Measurements from ENCODE around the gene DNAH10. TPM values are rescaled to one million over a fixed set of nuclear protein-coding genes. Genes with fewer than 3 reads are reported as not detected.
"Not testable (repeated sequence)": the region's sequence is repeated elsewhere in the genome, so short reads cannot be mapped to it uniquely, and the experiment has no call there.

The DNAH10 gene
- total RNA-seq, 1 experiment from 2014 or later, result 0.30 TPM

DNA sequence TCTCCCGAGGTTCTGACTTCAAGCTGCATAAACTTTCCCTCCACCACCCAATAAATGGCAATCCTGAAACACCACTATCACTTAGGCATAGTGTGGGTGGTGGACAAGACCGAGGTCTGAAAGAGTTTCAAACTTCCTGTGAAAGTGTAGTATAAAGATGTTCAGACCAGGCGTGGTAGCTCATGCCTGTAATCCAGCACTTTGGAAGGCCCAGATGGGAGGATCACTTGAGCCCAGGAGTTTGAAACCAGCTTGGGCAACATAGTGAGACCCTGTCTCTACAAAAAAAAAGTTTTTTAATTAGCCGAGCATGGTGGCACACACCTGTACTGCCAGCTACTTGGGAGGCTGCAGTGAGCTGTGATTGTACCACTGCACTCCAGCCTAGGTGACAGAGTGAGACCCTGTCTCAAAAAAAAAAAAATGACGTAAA, 148.7 kb downstream of the DNAH10 start:
- no peak overlapping the region for H3K27ac ChIP-seq (ENCODE audit: low read length)
- peaks cover 7% of the 10 kb centered on the region; the same call in 1 of the 2 replicates for H4K20me1 ChIP-seq (ENCODE audit: insufficient read depth, low read depth, low read length)
- H3K9me3 ChIP-seq (ENCODE audit: low read length), result no peaks in the 10 kb centered on the region
- H3K4me1 ChIP-seq (ENCODE audit: low read length), result no peaks in the 10 kb centered on the region
- H3K4me2 ChIP-seq (ENCODE audit: low read depth, low read length, poor library complexity, severe bottlenecking), result no peak overlapping the region
- H2AFZ ChIP-seq (ENCODE audit: low read length), result no peak overlapping the region
- no peaks in the 10 kb centered on the region for H3K9me2 ChIP-seq (replicated peaks; ENCODE audit: insufficient read depth, low read length)
- H3K9ac ChIP-seq (ENCODE audit: low read length), result no peak overlapping the region
- no peaks in the 10 kb centered on the region for H3K79me2 ChIP-seq (ENCODE audit: low read length)
- DNase-seq, result no peak
- no peak overlapping the region for H3K4me3 ChIP-seq (ENCODE audit: low read length)
- no peaks in the 10 kb centered on the region for H3K27me3 ChIP-seq (ENCODE audit: low read length)
- no peaks in the 10 kb centered on the region for H3K36me3 ChIP-seq (ENCODE audit: insufficient read depth, low read length)

DNA sequence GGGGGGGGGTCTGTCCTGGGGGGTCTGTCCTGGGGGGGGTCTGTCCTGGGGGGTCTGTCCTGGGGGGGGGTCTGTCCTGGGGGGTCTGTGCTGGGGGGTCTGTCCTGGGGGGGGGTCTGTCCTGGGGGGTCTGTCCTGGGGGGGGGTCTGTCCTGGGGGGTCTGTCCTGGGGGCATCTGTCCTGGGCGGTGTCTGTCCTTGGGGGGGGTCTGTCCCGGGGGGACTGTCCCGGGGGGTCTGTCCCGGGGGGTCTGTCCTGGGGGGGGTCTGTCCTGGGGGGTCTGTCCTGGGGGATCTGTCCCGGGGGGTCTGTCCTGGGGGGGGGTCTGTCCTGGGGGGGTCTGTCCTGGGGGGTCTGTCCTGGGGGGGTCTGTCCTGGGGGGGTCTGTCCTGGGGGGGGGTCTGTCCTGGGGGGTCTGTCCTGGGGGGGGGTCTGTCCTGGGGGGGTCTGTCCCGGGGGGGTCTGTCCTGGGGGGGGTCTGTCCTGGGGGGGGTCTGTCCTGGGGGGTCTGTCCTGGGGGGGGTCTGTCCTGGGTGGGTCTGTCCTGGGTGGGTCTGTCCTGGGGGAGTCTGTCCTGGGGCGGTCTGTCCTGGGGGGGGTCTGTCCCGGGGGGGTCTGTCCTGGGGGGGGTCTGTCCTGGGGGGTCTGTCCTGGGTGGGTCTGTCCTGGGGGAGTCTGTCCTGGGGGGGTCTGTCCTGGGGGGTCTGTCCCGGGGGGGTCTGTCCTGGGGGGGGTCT, 149.7 kb downstream of the DNAH10 start:
- H3K9ac ChIP-seq (ENCODE audit: low read length); H3K27me3 ChIP-seq (ENCODE audit: low read length); H3K9me3 ChIP-seq (ENCODE audit: low read length); H3K27ac ChIP-seq (ENCODE audit: low read length); H3K4me2 ChIP-seq (ENCODE audit: low read depth, low read length, poor library complexity, severe bottlenecking); H3K9me2 ChIP-seq (replicated peaks; ENCODE audit: insufficient read depth, low read length); H3K4me3 ChIP-seq (ENCODE audit: low read length); H3K36me3 ChIP-seq (ENCODE audit: insufficient read depth, low read length); H2AFZ ChIP-seq (ENCODE audit: low read length); H3K79me2 ChIP-seq (ENCODE audit: low read length); H3K4me1 ChIP-seq (ENCODE audit: low read length); H4K20me1 ChIP-seq (ENCODE audit: insufficient read depth, low read depth, low read length); DNase-seq: not testable (repeated sequence)

- no peaks in the 10 kb centered on the region for H3K9me3 ChIP-seq (ENCODE audit: low read length)
- H3K27me3 ChIP-seq (ENCODE audit: low read length), result no peaks in the 10 kb centered on the region
- H3K36me3 ChIP-seq (ENCODE audit: insufficient read depth, low read length), result no peaks in the 10 kb centered on the region
- no peak overlapping the region for H3K4me3 ChIP-seq (ENCODE audit: low read length)
- H4K20me1 ChIP-seq (ENCODE audit: insufficient read depth, low read depth, low read length), result 0 out of 2 replicates have a peak, but pooled peaks cover 3% of the 10 kb centered on the region
- no peaks in the 10 kb centered on the region for H3K79me2 ChIP-seq (ENCODE audit: low read length)
- no peak overlapping the region for H2AFZ ChIP-seq (ENCODE audit: low read length)
- H3K9me2 ChIP-seq (replicated peaks; ENCODE audit: insufficient read depth, low read length), result no peaks in the 10 kb centered on the region
- H3K4me2 ChIP-seq (ENCODE audit: low read depth, low read length, poor library complexity, severe bottlenecking), result no peak overlapping the region
- DNase-seq, result no peak
- no peaks in the 10 kb centered on the region for H3K4me1 ChIP-seq (ENCODE audit: low read length)
- no peak overlapping the region for H3K27ac ChIP-seq (ENCODE audit: low read length)
- no peak overlapping the region for H3K9ac ChIP-seq (ENCODE audit: low read length)
Measured at GRCh38 chr12:123912415-123913380, 150.6 kb downstream of the DNAH10 start.

- Histone ChIP-seq H3K4me2 (ENCODE audit: low read depth, low read length, poor library complexity, severe bottlenecking) (no peak overlapping the region), H2AFZ (ENCODE audit: low read length) (no peak overlapping the region), H3K9me2 (replicated peaks; ENCODE audit: insufficient read depth, low read length) (no peaks in the 10 kb centered on the region), H3K4me3 (ENCODE audit: low read length) (no peak overlapping the region), H3K27ac (ENCODE audit: low read length) (no peak overlapping the region), H3K9me3 (ENCODE audit: low read length) (no peaks in the 10 kb centered on the region), H3K4me1 (ENCODE audit: low read length) (no peaks in the 10 kb centered on the region), H3K27me3 (ENCODE audit: low read length) (no peaks in the 10 kb centered on the region), H3K9ac (ENCODE audit: low read length) (no peak overlapping the region), H3K36me3 (ENCODE audit: insufficient read depth, low read length) (no peaks in the 10 kb centered on the region), H4K20me1 (ENCODE audit: insufficient read depth, low read depth, low read length) (0 out of 2 replicates have a peak, but pooled peaks cover 3% of the 10 kb centered on the region), H3K79me2 (ENCODE audit: low read length) (no peaks in the 10 kb centered on the region)
- no peak for DNase-seq
Measured at GRCh38 chr12:123914726-123915333, 152.7 kb downstream of the DNAH10 start.

DNA sequence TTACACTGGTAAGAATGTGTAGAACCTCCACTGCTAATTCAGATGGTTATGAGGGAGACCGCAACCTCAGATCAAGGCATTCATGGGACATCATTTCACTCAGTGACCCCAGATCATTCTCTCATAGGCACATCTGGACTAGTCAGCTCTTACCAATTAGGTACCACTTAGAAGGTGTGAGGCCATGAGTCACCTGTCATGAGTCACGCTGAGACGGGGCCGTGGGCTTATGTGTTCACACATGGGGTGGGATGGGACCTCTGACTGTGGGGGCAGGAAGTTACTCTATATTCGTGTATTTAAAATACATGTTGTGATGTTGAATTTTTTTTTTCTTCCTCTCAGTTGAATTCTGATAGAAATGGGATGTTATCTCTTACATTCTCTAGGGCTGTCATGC, 154.6 kb downstream of the DNAH10 start:
- Histone ChIP-seq H3K4me2 (ENCODE audit: low read depth, low read length, poor library complexity, severe bottlenecking) (no peak overlapping the region), H3K27ac (ENCODE audit: low read length) (no peak overlapping the region), H4K20me1 (ENCODE audit: insufficient read depth, low read depth, low read length) (no peaks in the 10 kb centered on the region), H3K27me3 (ENCODE audit: low read length) (no peaks in the 10 kb centered on the region), H3K36me3 (ENCODE audit: insufficient read depth, low read length) (no peaks in the 10 kb centered on the region), H3K79me2 (ENCODE audit: low read length) (no peaks in the 10 kb centered on the region), H3K9me3 (ENCODE audit: low read length) (no peaks in the 10 kb centered on the region), H3K4me1 (ENCODE audit: low read length) (no peaks in the 10 kb centered on the region), H3K4me3 (ENCODE audit: low read length) (no peak overlapping the region), H2AFZ (ENCODE audit: low read length) (no peak overlapping the region), H3K9me2 (replicated peaks; ENCODE audit: insufficient read depth, low read length) (no peaks in the 10 kb centered on the region), H3K9ac (ENCODE audit: low read length) (no peak overlapping the region)
- no peak for DNase-seq

DNA sequence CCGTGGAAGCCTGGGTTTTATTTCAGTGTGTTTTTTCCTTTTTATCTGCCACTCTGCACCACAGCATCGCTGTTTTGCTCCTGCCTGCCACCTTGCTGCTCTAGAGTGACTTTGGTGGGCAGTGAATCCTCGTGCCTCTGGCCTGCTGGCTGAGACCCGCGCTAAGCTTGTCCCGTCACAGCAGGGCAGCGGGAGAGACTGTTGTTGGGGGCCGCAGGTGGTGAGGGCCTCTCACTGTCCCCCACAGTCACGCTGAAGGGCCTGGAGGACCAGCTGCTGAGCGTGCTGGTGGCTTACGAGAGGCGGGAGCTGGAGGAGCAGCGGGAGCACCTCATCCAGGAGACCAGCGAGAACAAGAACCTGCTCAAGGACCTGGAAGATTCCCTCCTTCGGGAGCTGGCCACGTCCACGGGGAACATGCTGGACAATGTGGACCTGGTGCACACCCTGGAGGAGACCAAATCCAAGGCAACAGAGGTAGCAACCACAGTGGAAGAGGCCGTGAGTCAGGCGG, 155.3 kb downstream of the DNAH10 start:
- no peak overlapping the region for H3K27ac ChIP-seq (ENCODE audit: low read length)
- H2AFZ ChIP-seq (ENCODE audit: low read length), result no peak overlapping the region
- H3K79me2 ChIP-seq (ENCODE audit: low read length), result no peaks in the 10 kb centered on the region
- no peak overlapping the region for H3K9ac ChIP-seq (ENCODE audit: low read length)
- H3K9me2 ChIP-seq (replicated peaks; ENCODE audit: insufficient read depth, low read length), result no peaks in the 10 kb centered on the region
- no peak overlapping the region for H3K4me3 ChIP-seq (ENCODE audit: low read length)
- no peaks in the 10 kb centered on the region for H3K27me3 ChIP-seq (ENCODE audit: low read length)
- no peaks in the 10 kb centered on the region for H4K20me1 ChIP-seq (ENCODE audit: insufficient read depth, low read depth, low read length)
- no peak overlapping the region for H3K4me2 ChIP-seq (ENCODE audit: low read depth, low read length, poor library complexity, severe bottlenecking)
- DNase-seq, result no peak
- no peaks in the 10 kb centered on the region for H3K4me1 ChIP-seq (ENCODE audit: low read length)
- H3K9me3 ChIP-seq (ENCODE audit: low read length), result no peaks in the 10 kb centered on the region
- H3K36me3 ChIP-seq (ENCODE audit: insufficient read depth, low read length), result no peaks in the 10 kb centered on the region

DNA sequence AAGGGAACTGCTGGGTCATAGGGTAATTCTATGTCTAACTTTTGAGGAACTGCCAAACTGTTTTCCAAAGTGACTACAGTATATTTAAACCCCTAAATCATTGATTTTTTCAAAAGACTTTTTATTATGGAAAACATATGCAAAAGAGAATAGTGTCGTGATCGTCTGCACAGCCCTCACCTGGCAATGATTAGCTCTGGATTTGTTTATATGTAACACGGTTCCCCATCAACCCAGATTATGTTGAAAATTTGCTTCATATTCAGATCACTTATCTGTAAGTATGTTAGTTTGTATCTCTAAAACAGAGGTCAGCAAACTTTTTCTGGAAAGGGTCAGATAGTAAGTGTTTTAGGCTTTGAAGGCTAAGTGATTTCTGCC, 157.9 kb downstream of the DNAH10 start:
- Histone ChIP-seq H3K79me2 (ENCODE audit: low read length) (no peaks in the 10 kb centered on the region), H4K20me1 (ENCODE audit: insufficient read depth, low read depth, low read length) (no peaks in the 10 kb centered on the region), H3K36me3 (ENCODE audit: insufficient read depth, low read length) (no peaks in the 10 kb centered on the region), H3K9me3 (ENCODE audit: low read length) (no peaks in the 10 kb centered on the region), H3K9me2 (replicated peaks; ENCODE audit: insufficient read depth, low read length) (no peaks in the 10 kb centered on the region), H2AFZ (ENCODE audit: low read length) (no peak overlapping the region), H3K27ac (ENCODE audit: low read length) (no peak overlapping the region), H3K4me3 (ENCODE audit: low read length) (no peak overlapping the region), H3K4me2 (ENCODE audit: low read depth, low read length, poor library complexity, severe bottlenecking) (no peak overlapping the region), H3K4me1 (ENCODE audit: low read length) (no peaks in the 10 kb centered on the region), H3K27me3 (ENCODE audit: low read length) (no peaks in the 10 kb centered on the region), H3K9ac (ENCODE audit: low read length) (no peak overlapping the region)
- DNase-seq, result no peak

- no peaks in the 10 kb centered on the region for H3K36me3 ChIP-seq (ENCODE audit: insufficient read depth, low read length)
- no peak overlapping the region for H3K27ac ChIP-seq (ENCODE audit: low read length)
- peaks cover 2% of the 10 kb centered on the region; the same call in 1 of the 2 replicates for H3K4me1 ChIP-seq (ENCODE audit: low read length)
- H3K9me3 ChIP-seq (ENCODE audit: low read length), result no peaks in the 10 kb centered on the region
- no peak for DNase-seq
- no peak overlapping the region for H3K9ac ChIP-seq (ENCODE audit: low read length)
- H3K27me3 ChIP-seq (ENCODE audit: low read length), result no peaks in the 10 kb centered on the region
- no peak overlapping the region for H3K4me3 ChIP-seq (ENCODE audit: low read length)
- no peak overlapping the region for H3K4me2 ChIP-seq (ENCODE audit: low read depth, low read length, poor library complexity, severe bottlenecking)
- H2AFZ ChIP-seq (ENCODE audit: low read length), result no peak overlapping the region
- no peaks in the 10 kb centered on the region for H3K79me2 ChIP-seq (ENCODE audit: low read length)
- H4K20me1 ChIP-seq (ENCODE audit: insufficient read depth, low read depth, low read length), result no peaks in the 10 kb centered on the region
- H3K9me2 ChIP-seq (replicated peaks; ENCODE audit: insufficient read depth, low read length), result no peaks in the 10 kb centered on the region
Measured at GRCh38 chr12:123923038-123923437, 160.9 kb downstream of the DNAH10 start.
